Measurements from ENCODE around the gene WDR72. TPM values are rescaled to one million over a fixed set of nuclear protein-coding genes. Genes with fewer than 3 reads are reported as not detected.

Gene WDR72
- polyA plus RNA-seq, 1 donor (not counting 4 experiments of a cell fraction or from before 2014, with no cell fraction given): 0.03 TPM

- TF ChIP-seq CTCF (optimal IDR thresholded peaks at IDR 0.05 in 1 of 3, IDR thresholded peaks at IDR 0.05 in 1 of 3, conservative IDR thresholded peaks at IDR 0.05 in 1 of 3; ENCODE audit: extremely low read depth in 1 of 3, insufficient read depth in 2 of 3, low read length in 3 of 3) (no peak), EZH2 (IDR thresholded peaks at IDR 0.05; ENCODE audit: low read length) (no peak)
- no peak overlapping the region for H2AFZ ChIP-seq (ENCODE audit: control insufficient read depth, low read length)
- no peak overlapping the region for H3K4me2 ChIP-seq (ENCODE audit: control insufficient read depth, extremely low read depth, insufficient read depth, low read depth, low read length)
- H3K4me1 ChIP-seq (ENCODE audit: control insufficient read depth, extremely low read depth, insufficient read depth, low read length): no peaks in the 10 kb centered on the region
- dilution Hi-C loops (cut with MboI; ENCODE audit: extremely low pct_ligation_motif_present, low sequenced_read_pairs): no loop called here
- H3K9me1 ChIP-seq (ENCODE audit: control insufficient read depth, extremely low read depth, insufficient read depth, low read length): no peaks in the 10 kb centered on the region
- no peak overlapping the region for H3K27ac ChIP-seq (ENCODE audit: control insufficient read depth, insufficient read depth, low read length)
- H3K4me3 ChIP-seq (ENCODE audit: control insufficient read depth in 2 of 3, extremely low read depth in 1 of 3, insufficient read depth in 2 of 3, low read depth in 1 of 3, low read length in 3 of 3): no peak overlapping the region
- no peaks in the 10 kb centered on the region for H3K79me2 ChIP-seq (ENCODE audit: control insufficient read depth, insufficient read depth, low read length)
- no peaks in the 10 kb centered on the region for H3K9me3 ChIP-seq (ENCODE audit: control insufficient read depth, low read depth, low read length)
- H4K20me1 ChIP-seq (ENCODE audit: control insufficient read depth, extremely low read depth, insufficient read depth, low read length): no peaks in the 10 kb centered on the region
- no peaks in the 10 kb centered on the region for H3K36me3 ChIP-seq (ENCODE audit: control insufficient read depth in 2 of 2, extremely low read depth in 1 of 2, insufficient read depth in 2 of 2, low read length in 2 of 2)
- H3K9ac ChIP-seq (ENCODE audit: control insufficient read depth, extremely low read depth, insufficient read depth, low read length): no peak overlapping the region
- DNase-seq (ENCODE audit: low read depth, low spot score) (no peak), FAIRE-seq (no peak)
- no peaks in the 10 kb centered on the region for H3K27me3 ChIP-seq (ENCODE audit: control insufficient read depth, extremely low read depth, insufficient read depth, low read length)
Observed at GRCh38 chr15:53648934-53649333, 110.5 kb downstream of the WDR72 start.

GRCh38 chr15:53644660-53645059 lies 114.8 kb downstream of the WDR72 start:
- Histone ChIP-seq H3K79me2 (ENCODE audit: control insufficient read depth, insufficient read depth, low read length) (no peaks in the 10 kb centered on the region), H3K4me1 (ENCODE audit: control insufficient read depth, extremely low read depth, insufficient read depth, low read length) (no peaks in the 10 kb centered on the region), H3K36me3 (ENCODE audit: control insufficient read depth in 2 of 2, extremely low read depth in 1 of 2, insufficient read depth in 2 of 2, low read length in 2 of 2) (no peaks in the 10 kb centered on the region), H3K27ac (ENCODE audit: control insufficient read depth, insufficient read depth, low read length) (no peak overlapping the region), H4K20me1 (ENCODE audit: control insufficient read depth, extremely low read depth, insufficient read depth, low read length) (no peaks in the 10 kb centered on the region), H2AFZ (ENCODE audit: control insufficient read depth, low read length) (no peak overlapping the region), H3K9me1 (ENCODE audit: control insufficient read depth, extremely low read depth, insufficient read depth, low read length) (no peaks in the 10 kb centered on the region), H3K9me3 (ENCODE audit: control insufficient read depth, low read depth, low read length) (no peaks in the 10 kb centered on the region), H3K27me3 (ENCODE audit: control insufficient read depth, extremely low read depth, insufficient read depth, low read length) (no peaks in the 10 kb centered on the region), H3K9ac (ENCODE audit: control insufficient read depth, extremely low read depth, insufficient read depth, low read length) (no peak overlapping the region), H3K4me2 (ENCODE audit: control insufficient read depth, extremely low read depth, insufficient read depth, low read depth, low read length) (no peak overlapping the region), H3K4me3 (ENCODE audit: control insufficient read depth in 2 of 3, extremely low read depth in 1 of 3, insufficient read depth in 2 of 3, low read depth in 1 of 3, low read length in 3 of 3) (no peak overlapping the region)
- DNase-seq (ENCODE audit: low read depth, low spot score) (no peak), FAIRE-seq (no peak)
- no peak for TF ChIP-seq CTCF (optimal IDR thresholded peaks at IDR 0.05 in 1 of 3, IDR thresholded peaks at IDR 0.05 in 1 of 3, conservative IDR thresholded peaks at IDR 0.05 in 1 of 3; ENCODE audit: extremely low read depth in 1 of 3, insufficient read depth in 2 of 3, low read length in 3 of 3)
- no peak for TF ChIP-seq EZH2 (IDR thresholded peaks at IDR 0.05; ENCODE audit: low read length)
- dilution Hi-C loops (cut with MboI; ENCODE audit: extremely low pct_ligation_motif_present, low sequenced_read_pairs): no loop called here
